ENCODE data around the gene CTDP1.

DNA sequence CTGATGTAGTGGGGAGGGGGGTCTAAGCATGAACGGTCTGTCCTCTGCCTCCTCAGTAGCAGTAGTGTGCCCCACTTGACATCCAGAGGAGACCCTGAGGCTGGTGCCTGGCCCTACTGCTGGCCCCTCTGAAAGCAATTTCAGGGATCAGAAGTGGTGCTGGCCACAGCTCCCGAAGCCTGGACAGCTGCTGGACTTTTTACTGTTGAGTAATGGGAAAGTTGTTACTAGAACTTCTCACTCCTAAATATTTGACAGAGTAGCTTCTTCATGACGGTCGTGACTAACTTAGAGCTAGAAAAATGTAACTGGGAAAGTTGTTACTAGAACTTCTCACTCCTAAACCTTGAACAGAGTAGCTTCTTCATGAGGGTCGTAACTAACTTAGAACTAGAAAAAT, 23.3 kb downstream of the CTDP1 start:
- no peak for TF ChIP-seq POLR2A (IDR thresholded peaks at IDR 0.05)
- TF ChIP-seq, protein P1, sequence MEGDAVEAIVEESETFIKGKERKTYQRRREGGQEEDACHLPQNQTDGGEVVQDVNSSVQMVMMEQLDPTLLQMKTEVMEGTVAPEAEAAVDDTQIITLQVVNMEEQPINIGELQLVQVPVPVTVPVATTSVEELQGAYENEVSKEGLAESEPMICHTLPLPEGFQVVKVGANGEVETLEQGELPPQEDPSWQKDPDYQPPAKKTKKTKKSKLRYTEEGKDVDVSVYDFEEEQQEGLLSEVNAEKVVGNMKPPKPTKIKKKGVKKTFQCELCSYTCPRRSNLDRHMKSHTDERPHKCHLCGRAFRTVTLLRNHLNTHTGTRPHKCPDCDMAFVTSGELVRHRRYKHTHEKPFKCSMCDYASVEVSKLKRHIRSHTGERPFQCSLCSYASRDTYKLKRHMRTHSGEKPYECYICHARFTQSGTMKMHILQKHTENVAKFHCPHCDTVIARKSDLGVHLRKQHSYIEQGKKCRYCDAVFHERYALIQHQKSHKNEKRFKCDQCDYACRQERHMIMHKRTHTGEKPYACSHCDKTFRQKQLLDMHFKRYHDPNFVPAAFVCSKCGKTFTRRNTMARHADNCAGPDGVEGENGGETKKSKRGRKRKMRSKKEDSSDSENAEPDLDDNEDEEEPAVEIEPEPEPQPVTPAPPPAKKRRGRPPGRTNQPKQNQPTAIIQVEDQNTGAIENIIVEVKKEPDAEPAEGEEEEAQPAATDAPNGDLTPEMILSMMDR (IDR thresholded peaks at IDR 0.05), result no peak

Data from tibial nerve (tissue), 3 donors.